ENCODE data around the gene SLC7A5.
A peak's percentile ranks its signal among the peaks of the same experiment; 100 is the strongest.
"Not testable (repeated sequence)": the region's sequence is repeated elsewhere in the genome, so short reads cannot be mapped to it uniquely, and the experiment has no call there.

The SLC7A5 gene

DNA sequence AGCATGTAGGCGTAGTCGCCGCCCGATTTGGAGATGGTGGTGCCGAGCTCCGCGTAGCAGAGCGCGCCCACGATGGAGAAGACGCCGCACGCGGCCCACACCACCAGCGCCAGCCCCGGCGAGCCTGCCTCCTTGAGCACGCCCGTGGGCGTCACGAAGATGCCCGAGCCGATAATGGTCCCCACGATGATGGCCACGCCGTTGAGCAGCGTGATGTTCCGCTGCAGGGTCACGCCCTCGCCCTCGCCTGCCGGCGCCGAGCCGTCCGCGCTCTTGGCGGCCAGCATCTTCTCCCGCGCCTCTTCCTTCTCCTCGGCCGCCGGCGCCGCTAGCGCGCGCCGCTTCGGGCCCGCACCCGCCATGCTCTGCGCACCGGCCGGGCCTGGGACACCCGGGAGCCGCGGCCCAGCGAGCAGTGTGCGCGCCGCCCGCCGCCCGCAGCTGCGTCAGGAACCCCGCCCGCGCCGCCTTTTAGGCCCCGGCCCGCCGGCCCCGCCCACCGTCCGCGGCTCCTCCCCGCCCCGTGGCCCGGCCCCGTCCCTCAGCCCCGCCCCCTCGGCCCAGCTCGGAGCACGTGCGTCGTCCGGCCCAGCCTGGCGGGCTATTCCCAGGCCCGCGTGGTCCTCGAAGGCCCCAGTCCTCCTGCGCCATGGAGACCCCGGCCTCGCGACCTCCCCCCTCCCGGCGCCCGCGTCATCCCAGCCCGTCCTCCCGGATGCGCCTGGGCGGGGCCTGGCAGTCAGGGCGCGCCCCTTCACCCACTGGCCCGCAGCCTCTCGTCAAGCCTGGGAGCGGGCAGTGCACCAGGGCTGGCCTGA lies at the start of gene SLC7A5:
Gene SLC7A5 (minus strand): TSS at position 447 of the 818 bp plus-strand sequence. CDS start 85 bp downstream, at position 362.
- DNase-seq: peak; percentile 95
- peak within 1 kb of the TSS; percentile 98 for H3K4me3 Mint-ChIP-seq
- H3K36me3 Mint-ChIP-seq (ENCODE audit: low read depth): peaks cover 48% of the 10 kb centered on the region
- H3K27ac Mint-ChIP-seq: peak within 1 kb of the TSS; percentile 100
- not testable (repeated sequence) for H3K9me3 Mint-ChIP-seq, H3K27me3 Mint-ChIP-seq
- H3K4me1 Mint-ChIP-seq (ENCODE audit: low read depth): peaks cover 60% of the 10 kb centered on the region

DNA sequence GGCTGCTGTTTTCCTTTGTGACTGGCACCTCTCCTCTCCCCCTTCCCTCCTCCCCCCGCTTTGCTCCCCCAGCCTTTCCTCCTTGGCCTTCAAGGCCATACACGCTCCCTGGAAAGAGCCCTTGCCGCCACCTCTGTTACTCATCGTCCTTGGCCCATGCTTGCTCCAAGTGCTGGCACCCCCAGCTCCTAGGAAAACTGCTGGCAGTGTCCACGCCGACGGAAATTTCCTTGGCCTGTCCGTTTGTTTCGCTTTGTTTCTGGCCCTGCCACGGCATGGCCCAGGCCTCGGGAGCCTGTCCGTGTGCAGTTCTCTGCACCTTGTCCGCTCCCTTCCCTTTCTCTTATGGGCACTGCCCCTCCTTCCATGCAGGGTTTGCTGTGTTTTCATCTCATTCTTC lies 49.0 kb upstream of the SLC7A5 start:
- H3K27ac Mint-ChIP-seq: no peak overlapping the region
- H3K4me1 Mint-ChIP-seq (ENCODE audit: low read depth): peaks cover 3% of the 10 kb centered on the region
- H3K9me3 Mint-ChIP-seq: no peaks in the 10 kb centered on the region
- DNase-seq: no peak
- no peak overlapping the region for H3K4me3 Mint-ChIP-seq
- no peaks in the 10 kb centered on the region for H3K36me3 Mint-ChIP-seq (ENCODE audit: low read depth)
- peaks cover 19% of the 10 kb centered on the region for H3K27me3 Mint-ChIP-seq

DNA sequence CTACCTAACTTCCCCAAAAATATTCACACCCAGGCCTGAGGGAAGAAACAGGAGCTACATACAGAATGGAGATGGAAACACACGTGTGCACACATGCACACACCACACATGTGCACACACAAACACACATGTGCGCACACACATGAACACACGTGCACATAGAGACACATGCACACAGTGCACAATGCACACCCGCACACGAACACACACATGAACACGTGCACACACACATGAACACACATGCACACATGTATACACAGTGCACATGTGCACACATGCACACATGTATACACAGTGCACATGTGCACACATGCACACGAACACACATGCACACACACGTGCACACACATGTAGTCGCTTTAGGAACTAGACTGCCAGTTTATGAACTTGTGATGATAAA lies 48.2 kb upstream of the SLC7A5 start:
- peaks cover 22% of the 10 kb centered on the region for H3K27me3 Mint-ChIP-seq
- no peak for DNase-seq
- H3K9me3 Mint-ChIP-seq: no peaks in the 10 kb centered on the region
- H3K36me3 Mint-ChIP-seq (ENCODE audit: low read depth): no peaks in the 10 kb centered on the region
- H3K27ac Mint-ChIP-seq: no peak overlapping the region
- no peak overlapping the region for H3K4me3 Mint-ChIP-seq
- H3K4me1 Mint-ChIP-seq (ENCODE audit: low read depth): peaks cover 3% of the 10 kb centered on the region

- Mint-ChIP-seq H3K4me3 (no peak overlapping the region), H3K27me3 (peaks cover 25% of the 10 kb centered on the region), H3K4me1 (ENCODE audit: low read depth) (peaks cover 3% of the 10 kb centered on the region), H3K27ac (no peak overlapping the region), H3K9me3 (no peaks in the 10 kb centered on the region), H3K36me3 (ENCODE audit: low read depth) (no peaks in the 10 kb centered on the region)
- DNase-seq: no peak
Measured at GRCh38 chr16:87914812-87915211, 45.5 kb upstream of the SLC7A5 start.

- not testable (repeated sequence) for H3K9me3 Mint-ChIP-seq; H3K36me3 Mint-ChIP-seq (ENCODE audit: low read depth); H3K4me1 Mint-ChIP-seq (ENCODE audit: low read depth); H3K4me3 Mint-ChIP-seq; DNase-seq; H3K27ac Mint-ChIP-seq
- H3K27me3 Mint-ChIP-seq: peaks cover 25% of the 10 kb centered on the region
Measured at GRCh38 chr16:87914021-87914725, 44.9 kb upstream of the SLC7A5 start.

- DNase-seq; H3K36me3 Mint-ChIP-seq (ENCODE audit: low read depth); H3K9me3 Mint-ChIP-seq; H3K4me3 Mint-ChIP-seq; H3K27ac Mint-ChIP-seq: not testable (repeated sequence)
- Mint-ChIP-seq H3K4me1 (ENCODE audit: low read depth) (peaks cover 16% of the 10 kb centered on the region), H3K27me3 (peaks cover 17% of the 10 kb centered on the region)
Measured at GRCh38 chr16:87912691-87913090, 43.4 kb upstream of the SLC7A5 start.

GRCh38 chr16:87911106-87911763 lies 41.9 kb upstream of the SLC7A5 start:
- not testable (repeated sequence) for H3K27ac Mint-ChIP-seq; H3K9me3 Mint-ChIP-seq; DNase-seq; H3K36me3 Mint-ChIP-seq (ENCODE audit: low read depth); H3K4me3 Mint-ChIP-seq
- Mint-ChIP-seq H3K4me1 (ENCODE audit: low read depth) (peaks cover 21% of the 10 kb centered on the region), H3K27me3 (peaks cover 14% of the 10 kb centered on the region)

GRCh38 chr16:87909203-87909935 lies 40.1 kb upstream of the SLC7A5 start:
- Mint-ChIP-seq H3K4me3 (peak overlapping the region; percentile 24), H3K27me3 (peaks cover 14% of the 10 kb centered on the region), H3K4me1 (ENCODE audit: low read depth) (peaks cover 23% of the 10 kb centered on the region), H3K27ac (peak overlapping the region; percentile 89)
- H3K36me3 Mint-ChIP-seq (ENCODE audit: low read depth); H3K9me3 Mint-ChIP-seq: not testable (repeated sequence)
- DNase-seq: peak; percentile 95

- not testable (repeated sequence) for H3K36me3 Mint-ChIP-seq (ENCODE audit: low read depth); H3K9me3 Mint-ChIP-seq; H3K27me3 Mint-ChIP-seq; H3K4me3 Mint-ChIP-seq; DNase-seq
- peaks cover 29% of the 10 kb centered on the region for H3K4me1 Mint-ChIP-seq (ENCODE audit: low read depth)
- peak overlapping the region; percentile 89 for H3K27ac Mint-ChIP-seq
Measured at GRCh38 chr16:87908101-87908500, 38.8 kb upstream of the SLC7A5 start.

- peaks cover 37% of the 10 kb centered on the region for H3K4me1 Mint-ChIP-seq (ENCODE audit: low read depth)
- H3K36me3 Mint-ChIP-seq (ENCODE audit: low read depth); DNase-seq; H3K27ac Mint-ChIP-seq; H3K4me3 Mint-ChIP-seq; H3K27me3 Mint-ChIP-seq; H3K9me3 Mint-ChIP-seq: not testable (repeated sequence)
Measured at GRCh38 chr16:87905521-87905920, 36.2 kb upstream of the SLC7A5 start.

GRCh38 chr16:87904963-87905362 lies 35.7 kb upstream of the SLC7A5 start:
- H3K27me3 Mint-ChIP-seq; H3K36me3 Mint-ChIP-seq (ENCODE audit: low read depth); DNase-seq; H3K4me3 Mint-ChIP-seq; H3K27ac Mint-ChIP-seq; H3K9me3 Mint-ChIP-seq: not testable (repeated sequence)
- H3K4me1 Mint-ChIP-seq (ENCODE audit: low read depth): peaks cover 41% of the 10 kb centered on the region

DNA sequence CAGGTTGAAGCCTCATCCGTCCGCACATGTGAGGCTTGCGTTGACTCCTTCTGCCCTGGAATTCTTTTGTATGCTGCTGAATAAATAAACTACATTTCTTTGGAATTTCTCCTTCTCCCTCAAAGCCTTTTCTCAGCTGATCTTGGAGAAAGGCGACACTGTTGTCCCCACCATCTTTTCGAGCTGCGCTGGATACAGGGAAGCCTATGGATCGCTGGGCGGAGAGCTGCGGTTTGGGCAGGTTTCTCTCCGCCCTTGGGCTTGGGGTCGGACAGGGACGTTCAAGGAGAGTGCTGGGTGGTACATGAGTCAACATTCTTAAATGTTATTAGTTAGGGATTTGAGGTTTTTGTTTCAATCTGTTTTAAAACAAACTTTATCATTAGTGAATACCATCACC lies 31.2 kb upstream of the SLC7A5 start:
- DNase-seq; H3K4me3 Mint-ChIP-seq; H3K36me3 Mint-ChIP-seq (ENCODE audit: low read depth); H3K9me3 Mint-ChIP-seq; H3K27me3 Mint-ChIP-seq: not testable (repeated sequence)
- Mint-ChIP-seq H3K27ac (peak overlapping the region; percentile 44), H3K4me1 (ENCODE audit: low read depth) (peaks cover 53% of the 10 kb centered on the region)

DNA sequence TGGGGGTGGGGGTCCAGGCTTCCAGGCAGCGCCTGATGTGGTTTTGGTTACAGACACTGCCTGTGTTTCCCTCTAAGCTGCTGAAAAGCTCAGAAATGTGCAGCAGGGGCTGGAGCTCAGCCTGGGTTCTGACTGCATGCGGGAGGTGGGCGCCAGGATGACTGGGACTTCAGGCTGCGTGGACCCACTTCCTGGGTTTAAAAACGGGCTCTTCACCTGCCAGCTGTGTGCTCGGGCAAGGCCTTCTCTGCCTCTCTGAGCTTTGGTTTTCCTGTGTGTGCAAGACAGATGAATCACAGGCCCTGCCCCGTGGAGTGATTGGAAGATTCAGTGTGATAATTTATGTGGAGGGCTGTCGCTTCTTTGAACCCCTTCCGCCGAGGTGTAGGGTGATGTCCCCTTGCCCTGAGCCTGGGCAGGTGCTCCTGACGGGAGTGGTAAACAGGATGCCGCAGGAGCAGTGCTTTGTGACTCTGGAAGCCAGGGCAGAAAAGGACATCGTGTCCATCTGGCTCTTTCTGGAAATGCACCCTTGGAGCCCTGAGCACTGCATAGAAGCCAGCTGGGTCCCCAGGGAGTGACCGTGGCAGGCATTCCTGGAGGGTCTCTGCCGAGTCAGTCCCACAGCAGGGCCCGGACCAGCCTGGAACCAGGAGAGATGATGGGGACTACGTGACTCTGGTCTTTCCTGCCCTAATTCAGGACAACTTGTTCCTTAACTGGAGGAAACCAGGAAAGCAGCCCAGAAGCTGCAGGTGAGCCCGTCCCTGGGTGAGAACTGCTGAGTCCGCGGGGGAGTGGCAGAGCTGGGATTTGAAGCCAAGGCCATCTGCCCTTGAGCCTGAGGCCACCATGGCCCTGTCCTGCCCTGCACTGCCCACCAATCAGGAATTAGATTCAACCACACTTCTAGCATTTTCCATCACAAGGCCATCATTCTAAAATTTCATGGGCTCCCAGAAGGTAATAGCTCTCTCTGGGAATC lies 28.5 kb upstream of the SLC7A5 start:
- Mint-ChIP-seq H3K4me3 (peak overlapping the region; percentile 73), H3K36me3 (ENCODE audit: low read depth) (no peaks in the 10 kb centered on the region), H3K27me3 (no peaks in the 10 kb centered on the region), H3K27ac (peak overlapping the region; percentile 99), H3K9me3 (no peaks in the 10 kb centered on the region), H3K4me1 (ENCODE audit: low read depth) (peaks cover 67% of the 10 kb centered on the region)
- peak; percentile 77 for DNase-seq
